OCI-LY7 (cell line): ENCODE results near the gene RAB32. TPM values are rescaled to one million over a fixed set of nuclear protein-coding genes. Genes with fewer than 3 reads are reported as not detected.

Source experiments
- BruUV-seq: library from RNA; stranded (reverse); fragments of 400-500 nt; replicated peaks from 2 replicates; lab custom pipeline; 2021; lab: Mats Ljungman, UMichigan
- CTCF ChIA-PET: fragments of 300-600 bp; sonication (Branson Sonifier 250); formaldehyde crosslinking; loops from one replicate; lab custom pipeline; 2022; ENCODE audit warnings: antibody characterized with exemption; ENCODE audit not compliant: unreplicated experiment; lab: Charles Lee
- POLR2A ChIA-PET: fragments of 300-600 bp; sonication (Branson Sonifier 250); formaldehyde crosslinking; loops from one replicate; lab custom pipeline; 2022; ENCODE audit warnings: antibody characterized with exemption; lab: Charles Lee
- DNase-seq: peaks from one replicate; pipeline ENCODE4 v3.0.0-alpha.2; 2015; ENCODE audit warnings: low spot score
- H2AFZ ChIP-seq: fragments of 200-600 bp; sonication (generic), shearing (Covaris generic); 2 replicates; pipeline ENCODE4 v1.6.1; 2014; ENCODE audit warnings: mild to moderate bottlenecking, antibody characterized with exemption, low read length, moderate library complexity
- H3K27ac ChIP-seq: fragments of 200-600 bp; sonication (generic); 2 replicates; pipeline ENCODE4 v1.5.1; 2014; ENCODE audit warnings: mixed run types, low read depth, mild to moderate bottlenecking, moderate library complexity, low read length, inconsistent platforms; ENCODE audit not compliant: poor library complexity, severe bottlenecking
- H3K36me3 ChIP-seq: fragments of 200-600 bp; sonication (generic); 2 replicates; pipeline ENCODE4 v1.6.1; 2014; ENCODE audit warnings: mild to moderate bottlenecking, antibody characterized with exemption, low read length, moderate library complexity, mixed read lengths; ENCODE audit not compliant: insufficient read depth
- H3K4me1 ChIP-seq: fragments of 200-600 bp; sonication (generic); 2 replicates; pipeline ENCODE4 v1.5.1; 2014; ENCODE audit warnings: mild to moderate bottlenecking, low read length; ENCODE audit not compliant: insufficient read depth, poor library complexity, severe bottlenecking
- H3K4me2 ChIP-seq: fragments of 200-600 bp; sonication (generic); 2 replicates; pipeline ENCODE4 v1.6.1; 2014; ENCODE audit warnings: mild to moderate bottlenecking, low read length
- H3K4me3 ChIP-seq: fragments of 200-600 bp; sonication (generic); 2 replicates; pipeline ENCODE4 v1.5.1; 2014; ENCODE audit warnings: mild to moderate bottlenecking, low read depth, low read length; ENCODE audit not compliant: poor library complexity, severe bottlenecking
- H3K79me2 ChIP-seq: fragments of 200-600 bp; sonication (generic); 2 replicates; pipeline ENCODE4 v1.6.1; 2016; ENCODE audit warnings: low read depth, mild to moderate bottlenecking, low read length, moderate library complexity, mixed read lengths; ENCODE audit not compliant: insufficient read depth
- H3K9me2 ChIP-seq: fragments of 200-600 bp; sonication (generic); 2 replicates; pipeline ENCODE4 v1.6.1; 2016; ENCODE audit warnings: mild to moderate bottlenecking, low read length, mixed read lengths; ENCODE audit not compliant: insufficient read depth
- H3K9me3 ChIP-seq: fragments of 200-600 bp; sonication (generic); 2 replicates; pipeline ENCODE4 v1.6.1; 2014; ENCODE audit warnings: mild to moderate bottlenecking, mixed run types, low read length, mixed read lengths
- H4K20me1 ChIP-seq: fragments of 200-600 bp; sonication (generic); 2 replicates; pipeline ENCODE4 v1.6.1; 2014; ENCODE audit warnings: mild to moderate bottlenecking, antibody characterized with exemption, low read length, moderate library complexity, mixed read lengths; ENCODE audit not compliant: insufficient read depth
- CTCF ChIP-seq: fragments of 200-600 bp; sonication (generic); conservative IDR thresholded peaks from 2 replicates; pipeline ENCODE4 v1.5.1; 2014; ENCODE audit warnings: mild to moderate bottlenecking, antibody characterized with exemption, low read length, moderate library complexity, mixed read lengths
- EZH2phosphoT487 ChIP-seq: fragments of 200-600 bp; sonication (generic); IDR thresholded peaks from 2 replicates; pipeline ENCODE4 v1.6.1; 2018; ENCODE audit warnings: low read depth, borderline replicate concordance, mild to moderate bottlenecking, mixed run types, antibody characterized with exemption, low read length, moderate library complexity, mixed read lengths
- intact Hi-C: fragments of 100-400 bp; cut with micrococcal nuclease; formaldehyde crosslinking; loops from one replicate; pipeline ENCODE4 v1.10.0; 2022; ENCODE audit not compliant: unreplicated experiment
- total RNA-seq, 2 experiments: library from RNA; depleted of rRNA in 1 of 2; stranded (reverse); fragments of >200 nt in 1 of 2; shearing (Covaris generic) in 1 of 2; gene quantifications; 2 replicates each; pipeline ENCODE4 v1.2.3, GENCODE V29; 2014 to 2022

RAB32 gene
- total RNA-seq, 2 experiments from 2014 or later, result not detected

- H3K4me1 ChIP-seq, result no peaks in the 10 kb centered on the region
- no peak overlapping the region for H3K4me2 ChIP-seq
- H3K36me3 ChIP-seq, result no peaks in the 10 kb centered on the region
- no peak overlapping the region for H3K4me3 ChIP-seq
- TF ChIP-seq EZH2phosphoT487, result no peak
- TF ChIP-seq CTCF, result no peak
- no peaks in the 10 kb centered on the region for H3K79me2 ChIP-seq
- no peaks in the 10 kb centered on the region for H4K20me1 ChIP-seq
- no peaks in the 10 kb centered on the region for H3K9me2 ChIP-seq
- no peak overlapping the region for H2AFZ ChIP-seq
- ChIA-PET POLR2A (no interaction called here), CTCF (no interaction called here)
- no peak overlapping the region for H3K27ac ChIP-seq
- DNase-seq, result no peak
- H3K9me3 ChIP-seq, result no peaks in the 10 kb centered on the region
- intact Hi-C loops, result no loop called here
- BruUV-seq, result no TSS peak
Measured at GRCh38 chr6:146574211-146574610, 30.6 kb downstream of the RAB32 start.

GRCh38 chr6:146578054-146578453, 34.4 kb downstream of the RAB32 start:
- Histone ChIP-seq H4K20me1 (no peaks in the 10 kb centered on the region), H3K4me2 (no peak overlapping the region), H3K4me1 (no peaks in the 10 kb centered on the region), H3K4me3 (no peak overlapping the region), H3K27ac (no peak overlapping the region), H3K9me2 (no peaks in the 10 kb centered on the region), H3K79me2 (no peaks in the 10 kb centered on the region), H3K36me3 (no peaks in the 10 kb centered on the region), H2AFZ (no peak overlapping the region), H3K9me3 (no peaks in the 10 kb centered on the region)
- ChIA-PET POLR2A (interaction anchor here (0.9 kb wide), 1 partner anchor 9 kb away, joined by 4 read pairs; no protein-coding TSS in a partner anchor), CTCF (no interaction called here)
- intact Hi-C loops, result no loop called here
- TF ChIP-seq EZH2phosphoT487 (no peak), CTCF (no peak)
- no TSS peak for BruUV-seq
- DNase-seq, result no peak

- Histone ChIP-seq H3K36me3 (no peaks in the 10 kb centered on the region), H3K9me3 (no peaks in the 10 kb centered on the region), H4K20me1 (no peaks in the 10 kb centered on the region), H3K4me2 (no peak overlapping the region), H3K4me3 (no peak overlapping the region), H3K27ac (no peak overlapping the region), H3K79me2 (no peaks in the 10 kb centered on the region), H2AFZ (no peak overlapping the region), H3K9me2 (no peaks in the 10 kb centered on the region), H3K4me1 (no peaks in the 10 kb centered on the region)
- CTCF ChIA-PET, result no interaction called here
- no TSS peak for BruUV-seq
- DNase-seq, result no peak
- intact Hi-C loops, result no loop called here
- TF ChIP-seq CTCF (no peak), EZH2phosphoT487 (no peak)
- POLR2A ChIA-PET, result interaction anchor here (1.2 to 2.9 kb wide), 2 partner anchors 9 to 13 kb away, joined by 3 to 6 read pairs; no protein-coding TSS in a partner anchor
Measured at GRCh38 chr6:146581968-146582367, 38.3 kb downstream of the RAB32 start.
